H9 (cell line): ENCODE measurements around the gene UCK1. TPM values are rescaled to one million over a fixed set of nuclear protein-coding genes. Genes with fewer than 3 reads are reported as not detected.

Source experiments
- DNase-seq: peaks from one replicate; pipeline ENCODE4 v3.0.0-alpha.2; 2017
- H2AFZ ChIP-seq: one replicate; pipeline ENCODE4 v1.6.1; 2013; ENCODE audit warnings: mild to moderate bottlenecking, low read length, control low read depth, moderate library complexity
- H2AK5ac ChIP-seq: 2 replicates; pipeline ENCODE4 v1.6.1; 2013; ENCODE audit warnings: low read length, control low read depth, mixed read lengths; ENCODE audit not compliant: insufficient read length
- H2BK120ac ChIP-seq: one replicate; pipeline ENCODE4 v1.6.1; 2013; ENCODE audit warnings: low read depth, mild to moderate bottlenecking, low read length, control low read depth, inconsistent platforms; ENCODE audit not compliant: poor library complexity, severe bottlenecking
- H2BK12ac ChIP-seq: 2 replicates; pipeline ENCODE4 v1.6.1; 2013; ENCODE audit warnings: low read length, control low read depth, mixed read lengths, low read depth; ENCODE audit not compliant: insufficient read length
- H2BK15ac ChIP-seq: 2 replicates; pipeline ENCODE4 v1.6.1; 2013; ENCODE audit warnings: low read depth, low read length, control low read depth
- H2BK20ac ChIP-seq: one replicate; pipeline ENCODE4 v1.6.1; 2013; ENCODE audit warnings: low read depth, mild to moderate bottlenecking, low read length, control low read depth, inconsistent platforms; ENCODE audit not compliant: poor library complexity, severe bottlenecking
- H2BK5ac ChIP-seq: 2 replicates; pipeline ENCODE4 v1.6.1; 2013; ENCODE audit warnings: low read length, control low read depth, mixed read lengths; ENCODE audit not compliant: insufficient read length
- H3K14ac ChIP-seq: 2 replicates; pipeline ENCODE4 v1.6.1; 2013; ENCODE audit warnings: low read length, control low read depth; ENCODE audit not compliant: insufficient read depth
- H3K18ac ChIP-seq: 2 replicates; pipeline ENCODE4 v1.6.1; 2013; ENCODE audit warnings: low read depth, mild to moderate bottlenecking, mixed read lengths, low read length, control low read depth; ENCODE audit not compliant: insufficient read length
- H3K23ac ChIP-seq: 2 replicates; pipeline ENCODE4 v1.6.1; 2013; ENCODE audit warnings: low read length, control low read depth, mixed read lengths, low read depth; ENCODE audit not compliant: insufficient read length
- H3K23me2 ChIP-seq: 2 replicates; pipeline ENCODE4 v1.6.1; 2013; ENCODE audit warnings: low read depth, mild to moderate bottlenecking, mixed read lengths, low read length, control low read depth; ENCODE audit not compliant: insufficient read length, poor library complexity, severe bottlenecking
- H3K27ac ChIP-seq: 2 replicates; pipeline ENCODE4 v1.5.1; 2013; ENCODE audit warnings: low read length, control low read depth, mixed read lengths, low read depth; ENCODE audit not compliant: insufficient read length
- H3K27me3 ChIP-seq: 2 replicates; pipeline ENCODE4 v1.6.1; 2013; ENCODE audit warnings: low read length, control low read depth, inconsistent platforms; ENCODE audit not compliant: insufficient read depth
- H3K4ac ChIP-seq: 2 replicates; pipeline ENCODE4 v1.6.1; 2013; ENCODE audit warnings: low read depth, mild to moderate bottlenecking, control low read depth, inconsistent platforms, low read length, moderate library complexity
- H3K4me1 ChIP-seq: 2 replicates; pipeline ENCODE4 v1.6.1; 2013; ENCODE audit warnings: low read length, control low read depth, inconsistent platforms; ENCODE audit not compliant: insufficient read depth
- H3K4me2 ChIP-seq: 2 replicates; pipeline ENCODE4 v1.6.1; 2013; ENCODE audit warnings: low read length, control low read depth, mixed read lengths; ENCODE audit not compliant: insufficient read length, insufficient read depth
- H3K56ac ChIP-seq: 2 replicates; pipeline ENCODE4 v1.6.1; 2013; ENCODE audit warnings: low read depth, mild to moderate bottlenecking, mixed read lengths, low read length, control low read depth; ENCODE audit not compliant: insufficient read length
- H3K79me1 ChIP-seq: 2 replicates; pipeline ENCODE4 v1.6.1; 2013; ENCODE audit warnings: low read depth, mild to moderate bottlenecking, moderate library complexity, low read length, control low read depth, inconsistent platforms; ENCODE audit not compliant: insufficient read depth, poor library complexity, severe bottlenecking
- H3K79me2 ChIP-seq: 2 replicates; pipeline ENCODE4 v1.6.1; 2013; ENCODE audit warnings: low read length, control low read depth, inconsistent platforms; ENCODE audit not compliant: insufficient read depth
- H3K9ac ChIP-seq: 2 replicates; pipeline ENCODE4 v1.6.1; 2013; ENCODE audit warnings: low read length, control low read depth, mixed read lengths; ENCODE audit not compliant: insufficient read length; ENCODE audit errors: extremely low read depth
- H3K9me3 ChIP-seq: one replicate; pipeline ENCODE4 v1.6.1; 2013; ENCODE audit warnings: low read depth, low read length, inconsistent platforms; ENCODE audit not compliant: control insufficient read depth
- H3T11ph ChIP-seq: one replicate; pipeline ENCODE4 v1.6.1; 2013; ENCODE audit warnings: mild to moderate bottlenecking, low read length, control low read depth, inconsistent platforms
- H4K20me1 ChIP-seq: one replicate; pipeline ENCODE4 v1.6.1; 2013; ENCODE audit not compliant: control insufficient read depth, insufficient read length, insufficient read depth
- H4K5ac ChIP-seq: 2 replicates; pipeline ENCODE4 v1.6.1; 2013; ENCODE audit warnings: low read depth, mild to moderate bottlenecking, mixed read lengths, low read length, control low read depth; ENCODE audit not compliant: insufficient read length
- H4K8ac ChIP-seq: replicated peaks from 2 replicates; pipeline ENCODE4 v1.6.1; 2013; ENCODE audit warnings: low read length, control low read depth, mixed read lengths, low read depth; ENCODE audit not compliant: insufficient read length
- H4K91ac ChIP-seq: 2 replicates; pipeline ENCODE4 v1.6.1; 2013; ENCODE audit warnings: low read depth, mild to moderate bottlenecking, moderate library complexity, mixed read lengths, low read length, control low read depth; ENCODE audit not compliant: insufficient read length
- H3K27ac Mint-ChIP-seq, 3 experiments: 2 replicates in 2 of 3; 3 replicates in 1 of 3; pipeline ENCODE4 v1.8.0; 2020 to 2021; ENCODE audit warnings: mixed read lengths in 3 of 3, mild to moderate bottlenecking in 1 of 3, moderate library complexity in 1 of 3
- H3K27me3 Mint-ChIP-seq: 2 replicates; pipeline ENCODE4 v1.8.0; 2021; ENCODE audit warnings: low read depth, mild to moderate bottlenecking, moderate library complexity, mixed read lengths
- H3K36me3 Mint-ChIP-seq, 3 experiments: 2 replicates in 2 of 3; 3 replicates in 1 of 3; pipeline ENCODE4 v1.8.0; 2020 to 2021; ENCODE audit warnings: low read depth in 3 of 3, mixed read lengths in 3 of 3; ENCODE audit not compliant: insufficient read depth in 1 of 3
- H3K4me1 Mint-ChIP-seq, 2 experiments: 2 replicates each; pipeline ENCODE4 v1.8.0; 2020; ENCODE audit warnings: mixed read lengths in 2 of 2
- H3K4me3 Mint-ChIP-seq, 2 experiments: 2 replicates in 1 of 2; 3 replicates in 1 of 2; pipeline ENCODE4 v1.8.0; 2020 to 2021; ENCODE audit warnings: mild to moderate bottlenecking in 2 of 2, mixed read lengths in 2 of 2, moderate library complexity in 1 of 2
- H3K9me3 Mint-ChIP-seq, 2 experiments: 2 replicates in 1 of 2; 3 replicates in 1 of 2; pipeline ENCODE4 v1.8.0; 2020; ENCODE audit warnings: mild to moderate bottlenecking in 2 of 2, mixed read lengths in 2 of 2, moderate library complexity in 1 of 2
- WGBS: extraction: QIAGEN DNeasy Blood & Tissue Kit; methylation state at CpG from one replicate; pipeline ENCODE4 v1.1.7; 2013; ENCODE audit warnings: missing lambda C conversion rate, low lambda C conversion rate, mixed read lengths; ENCODE audit not compliant: insufficient read length; ENCODE audit errors: extremely low coverage; 5-methylcytosine and 5-hydroxymethylcytosine counted together
- total RNA-seq: library from RNA; stranded (reverse); gene quantifications from 2 replicates; pipeline ENCODE4 v1.2.1, GENCODE V29; 2021
- TF ChIP-seq, protein P1 (sequence below): fragments of 200-600 bp; sonication (generic); conservative IDR thresholded peaks from 3 replicates; pipeline ENCODE4 v1.8.0; 2021; ENCODE audit warnings: antibody characterized with exemption, mild to moderate bottlenecking

UCK1 gene
- total RNA-seq, 1 experiment from 2014 or later: 54.2 TPM

DNA sequence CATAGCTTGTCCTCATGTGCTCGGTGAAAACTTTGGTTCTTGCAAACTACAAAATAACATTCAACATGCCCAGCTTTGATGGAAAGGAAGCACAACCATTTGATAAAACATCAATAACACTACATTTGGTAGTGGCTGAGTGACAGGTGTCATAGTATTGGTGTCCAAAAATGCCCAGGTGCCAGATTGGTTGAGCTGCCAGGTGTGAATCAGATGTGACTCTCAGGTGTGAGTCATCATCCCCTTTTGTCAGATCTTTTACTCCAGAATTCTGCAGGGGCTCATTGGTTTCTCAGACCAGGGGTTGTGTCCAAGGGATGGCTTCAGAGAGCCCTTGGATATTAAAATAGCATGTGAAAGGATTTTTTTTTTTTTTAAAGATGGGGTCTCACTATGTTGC, 50.8 kb downstream of the UCK1 start:
- peaks cover 70 to 96% (median 94%) of the 10 kb centered on the region in 3 experiments for H3K36me3 Mint-ChIP-seq

More for the DNA sequence above, 50.8 kb downstream of the UCK1 start:
- Histone ChIP-seq H3K4me2 (no peak overlapping the region), H4K8ac (no peak overlapping the region), H4K5ac (no peak overlapping the region), H3K23ac (no peak overlapping the region), H3K18ac (no peak overlapping the region), H3K14ac (no peak overlapping the region), H2BK5ac (no peak overlapping the region), H2BK20ac (no peak overlapping the region), H3K9me3 (no peaks in the 10 kb centered on the region), H4K91ac (no peak overlapping the region), H2BK12ac (no peak overlapping the region), H3K23me2 (no peaks in the 10 kb centered on the region), H3K9ac (no peak overlapping the region), H3K79me1 (no peaks in the 10 kb centered on the region), H3K27ac (no peak overlapping the region), H3K4ac (no peak overlapping the region), H4K20me1 (no peaks in the 10 kb centered on the region), H2BK15ac (no peak overlapping the region), H2AFZ (no peak overlapping the region), H3K27me3 (no peaks in the 10 kb centered on the region), H3K56ac (no peak overlapping the region), H3K79me2 (no peaks in the 10 kb centered on the region), H3T11ph (no peak overlapping the region), H2AK5ac (no peak overlapping the region), H2BK120ac (no peak overlapping the region), H3K4me1 (no peaks in the 10 kb centered on the region)
- H3K4me1 Mint-ChIP-seq: peaks cover 0 to 3% of the 10 kb centered on the region in 2 experiments; a peak in 1 of 4 replicates
- WGBS: no CpG with 5 or more reads among the region's 1 CpG
- H3K9me3 Mint-ChIP-seq: no peaks in the 10 kb centered on the region
- peaks cover 2% of the 10 kb centered on the region; the same call in 1 of the 2 replicates for H3K27me3 Mint-ChIP-seq
- peak overlapping the region in 1 of 3 experiments; percentile 23; a peak in 1 of 7 replicates for H3K27ac Mint-ChIP-seq
- no peak for DNase-seq
- H3K4me3 Mint-ChIP-seq: no peak overlapping the region
- TF ChIP-seq, protein P1, sequence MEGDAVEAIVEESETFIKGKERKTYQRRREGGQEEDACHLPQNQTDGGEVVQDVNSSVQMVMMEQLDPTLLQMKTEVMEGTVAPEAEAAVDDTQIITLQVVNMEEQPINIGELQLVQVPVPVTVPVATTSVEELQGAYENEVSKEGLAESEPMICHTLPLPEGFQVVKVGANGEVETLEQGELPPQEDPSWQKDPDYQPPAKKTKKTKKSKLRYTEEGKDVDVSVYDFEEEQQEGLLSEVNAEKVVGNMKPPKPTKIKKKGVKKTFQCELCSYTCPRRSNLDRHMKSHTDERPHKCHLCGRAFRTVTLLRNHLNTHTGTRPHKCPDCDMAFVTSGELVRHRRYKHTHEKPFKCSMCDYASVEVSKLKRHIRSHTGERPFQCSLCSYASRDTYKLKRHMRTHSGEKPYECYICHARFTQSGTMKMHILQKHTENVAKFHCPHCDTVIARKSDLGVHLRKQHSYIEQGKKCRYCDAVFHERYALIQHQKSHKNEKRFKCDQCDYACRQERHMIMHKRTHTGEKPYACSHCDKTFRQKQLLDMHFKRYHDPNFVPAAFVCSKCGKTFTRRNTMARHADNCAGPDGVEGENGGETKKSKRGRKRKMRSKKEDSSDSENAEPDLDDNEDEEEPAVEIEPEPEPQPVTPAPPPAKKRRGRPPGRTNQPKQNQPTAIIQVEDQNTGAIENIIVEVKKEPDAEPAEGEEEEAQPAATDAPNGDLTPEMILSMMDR: no peak
